ENCODE results near the gene TCP11L1.

The TCP11L1 gene

DNA sequence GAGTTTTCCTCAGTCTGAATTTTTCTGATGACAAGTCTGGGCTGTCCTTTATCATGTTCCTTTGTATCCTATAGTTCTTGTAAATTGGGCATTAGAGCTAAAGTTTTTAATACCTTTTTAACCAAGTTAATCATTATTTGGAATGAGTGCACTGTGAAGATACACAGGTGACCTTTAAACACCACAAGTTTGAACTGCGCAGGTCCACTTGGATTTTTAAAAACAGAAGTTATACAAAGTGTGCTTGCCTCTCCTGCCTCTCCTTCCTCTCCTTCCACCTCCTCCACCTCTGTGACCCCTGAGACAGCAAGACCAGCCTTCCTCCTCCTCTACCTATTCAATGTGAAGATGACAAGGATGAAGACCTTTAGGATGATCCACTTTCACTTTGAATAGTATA is 4.4 kb upstream of the TCP11L1 start:
- H3K27ac ChIP-seq: no peak overlapping the region
- no peaks in the 10 kb centered on the region for H3K9me3 ChIP-seq (ENCODE audit: control insufficient read depth, low read length)
- no peak overlapping the region for H3K9ac ChIP-seq
- no peaks in the 10 kb centered on the region for H3K79me2 ChIP-seq
- no peak overlapping the region for H3K4me2 ChIP-seq (ENCODE audit: low read length)
- H3K4me3 ChIP-seq (ENCODE audit: low read depth, low read length): no peak overlapping the region
- no peak overlapping the region for H2AFZ ChIP-seq
- TF ChIP-seq, protein P1, sequence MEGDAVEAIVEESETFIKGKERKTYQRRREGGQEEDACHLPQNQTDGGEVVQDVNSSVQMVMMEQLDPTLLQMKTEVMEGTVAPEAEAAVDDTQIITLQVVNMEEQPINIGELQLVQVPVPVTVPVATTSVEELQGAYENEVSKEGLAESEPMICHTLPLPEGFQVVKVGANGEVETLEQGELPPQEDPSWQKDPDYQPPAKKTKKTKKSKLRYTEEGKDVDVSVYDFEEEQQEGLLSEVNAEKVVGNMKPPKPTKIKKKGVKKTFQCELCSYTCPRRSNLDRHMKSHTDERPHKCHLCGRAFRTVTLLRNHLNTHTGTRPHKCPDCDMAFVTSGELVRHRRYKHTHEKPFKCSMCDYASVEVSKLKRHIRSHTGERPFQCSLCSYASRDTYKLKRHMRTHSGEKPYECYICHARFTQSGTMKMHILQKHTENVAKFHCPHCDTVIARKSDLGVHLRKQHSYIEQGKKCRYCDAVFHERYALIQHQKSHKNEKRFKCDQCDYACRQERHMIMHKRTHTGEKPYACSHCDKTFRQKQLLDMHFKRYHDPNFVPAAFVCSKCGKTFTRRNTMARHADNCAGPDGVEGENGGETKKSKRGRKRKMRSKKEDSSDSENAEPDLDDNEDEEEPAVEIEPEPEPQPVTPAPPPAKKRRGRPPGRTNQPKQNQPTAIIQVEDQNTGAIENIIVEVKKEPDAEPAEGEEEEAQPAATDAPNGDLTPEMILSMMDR (IDR thresholded peaks at IDR 0.05): no peak
- no peaks in the 10 kb centered on the region for H3K27me3 ChIP-seq (ENCODE audit: control insufficient read depth, insufficient read depth, low read length)
- H3K4me1 ChIP-seq: no peaks in the 10 kb centered on the region
- no peaks in the 10 kb centered on the region for H3K36me3 ChIP-seq (ENCODE audit: control insufficient read depth, insufficient read depth, low read length)

DNA sequence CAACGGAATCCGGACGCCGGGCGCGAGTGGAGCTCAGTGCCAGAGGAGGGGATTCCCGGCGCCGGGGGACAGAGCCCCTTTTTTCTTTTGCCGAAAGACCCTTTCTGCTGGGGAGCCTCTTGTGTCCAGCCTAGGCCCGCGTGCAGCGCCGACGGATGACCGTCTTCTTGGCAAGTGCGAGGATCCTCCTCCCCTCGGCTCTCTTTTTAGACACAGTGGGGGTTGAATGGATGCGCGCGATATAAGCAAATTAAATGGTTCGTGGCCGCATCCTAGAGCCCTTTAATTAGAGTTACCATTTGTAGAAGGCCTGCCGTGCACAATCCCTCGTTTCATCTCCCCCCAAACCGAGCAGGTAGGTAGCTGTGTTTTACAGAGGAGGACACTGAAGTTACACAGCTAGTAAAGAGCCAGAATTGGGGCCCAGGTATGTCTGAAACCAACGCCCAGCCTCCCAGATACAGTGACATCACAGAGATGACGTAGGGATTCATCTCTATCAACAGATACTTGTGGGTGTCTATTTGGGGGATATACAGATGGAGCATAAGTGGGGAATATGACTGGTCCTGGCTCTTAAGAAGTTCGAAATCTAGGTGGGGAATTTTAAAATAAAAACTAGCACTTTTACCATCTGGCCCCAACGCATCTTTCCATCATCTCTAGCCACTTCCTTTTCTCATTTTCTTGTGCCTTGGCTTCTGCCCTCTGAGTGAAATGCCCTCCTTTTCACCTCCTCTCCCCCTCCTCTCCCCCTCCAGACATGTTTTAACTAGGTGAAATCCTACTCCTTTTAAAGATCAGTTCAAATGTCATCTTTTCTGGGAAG is 875 bp downstream of the TCP11L1 start:
- H2AFZ ChIP-seq: peak overlapping the region; percentile 86
- TF ChIP-seq, protein P1 (IDR thresholded peaks at IDR 0.05): no peak
- no peaks in the 10 kb centered on the region for H3K79me2 ChIP-seq
- peak overlapping the region; percentile 60 for H3K4me2 ChIP-seq (ENCODE audit: low read length)
- H3K9ac ChIP-seq: no peak overlapping the region
- H3K9me3 ChIP-seq (ENCODE audit: control insufficient read depth, low read length): no peaks in the 10 kb centered on the region
- peak overlapping the region; percentile 83 for H3K4me3 ChIP-seq (ENCODE audit: low read depth, low read length)
- no peaks in the 10 kb centered on the region for H3K36me3 ChIP-seq (ENCODE audit: control insufficient read depth, insufficient read depth, low read length)
- peak overlapping the region; percentile 96 for H3K27ac ChIP-seq
- no peaks in the 10 kb centered on the region for H3K27me3 ChIP-seq (ENCODE audit: control insufficient read depth, insufficient read depth, low read length)
- peaks cover 2% of the 10 kb centered on the region for H3K4me1 ChIP-seq

DNA sequence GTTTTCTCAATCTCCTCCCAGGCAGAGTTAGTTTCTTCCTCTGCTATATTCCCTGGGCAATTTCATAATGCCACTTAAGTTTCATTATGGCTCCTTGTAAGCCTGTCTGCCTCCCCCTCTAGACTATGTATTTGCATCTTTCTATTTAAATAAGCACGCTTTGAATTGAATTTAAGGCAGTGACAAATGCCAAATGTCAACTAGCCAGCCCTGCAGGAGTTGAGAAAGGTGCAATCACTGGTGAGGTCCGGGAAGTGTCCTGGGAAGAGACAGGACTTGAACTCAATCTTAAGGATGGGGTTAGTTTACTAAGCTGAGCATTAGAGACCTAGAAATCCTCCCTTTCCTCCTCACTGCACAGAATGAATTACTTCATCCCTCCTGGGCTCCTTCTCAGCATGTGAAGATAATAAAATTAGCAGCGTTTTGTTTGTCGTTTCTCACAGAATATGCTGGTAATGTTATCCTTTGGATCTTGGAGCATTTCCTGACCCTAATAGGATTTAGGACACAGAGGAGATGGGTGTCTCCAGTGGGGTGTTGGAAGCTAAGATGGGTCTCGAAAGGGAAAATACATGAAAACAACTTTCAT is 1.6 kb downstream of the TCP11L1 start:
- H2AFZ ChIP-seq: no peak overlapping the region
- H3K27ac ChIP-seq: no peak overlapping the region
- H3K4me2 ChIP-seq (ENCODE audit: low read length): no peak overlapping the region
- no peaks in the 10 kb centered on the region for H3K79me2 ChIP-seq
- H3K4me1 ChIP-seq: peaks cover 2% of the 10 kb centered on the region
- TF ChIP-seq, protein P1 (IDR thresholded peaks at IDR 0.05): no peak
- H3K27me3 ChIP-seq (ENCODE audit: control insufficient read depth, insufficient read depth, low read length): no peaks in the 10 kb centered on the region
- no peak overlapping the region for H3K4me3 ChIP-seq (ENCODE audit: low read depth, low read length)
- no peak overlapping the region for H3K9ac ChIP-seq
- H3K36me3 ChIP-seq (ENCODE audit: control insufficient read depth, insufficient read depth, low read length): no peaks in the 10 kb centered on the region
- H3K9me3 ChIP-seq (ENCODE audit: control insufficient read depth, low read length): no peaks in the 10 kb centered on the region

DNA sequence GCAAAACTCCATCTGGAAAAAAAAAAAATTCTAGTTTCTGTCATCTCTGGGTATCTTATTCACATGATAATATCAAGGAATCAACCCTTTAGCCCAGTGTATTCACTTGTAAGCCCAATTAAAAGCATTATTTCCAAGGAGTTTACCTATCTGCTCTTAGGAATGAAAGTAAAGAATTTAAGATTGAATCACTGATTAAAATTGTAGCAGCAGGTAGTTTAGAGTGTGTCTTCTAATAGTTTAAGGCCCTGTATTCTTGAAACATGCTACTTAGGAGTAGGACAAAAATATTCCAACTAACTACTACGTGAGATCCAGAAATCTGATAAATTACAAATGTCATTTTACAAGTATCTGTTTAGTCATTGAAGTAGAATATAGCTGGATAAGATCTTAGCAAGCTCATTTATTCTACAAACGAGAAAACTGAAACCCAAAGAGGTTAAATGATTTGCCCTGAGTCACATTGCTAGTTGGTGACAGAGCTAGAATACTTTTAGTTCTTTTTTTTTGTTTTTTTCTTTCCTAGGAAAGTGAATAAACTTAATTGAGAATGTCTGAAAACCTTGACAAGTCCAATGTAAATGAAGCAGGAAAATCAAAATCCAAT is 4.0 kb downstream of the TCP11L1 start:
- H3K4me2 ChIP-seq (ENCODE audit: low read length): no peak overlapping the region
- H3K27me3 ChIP-seq (ENCODE audit: control insufficient read depth, insufficient read depth, low read length): no peaks in the 10 kb centered on the region
- no peak overlapping the region for H3K9ac ChIP-seq
- H3K4me1 ChIP-seq: peaks cover 2% of the 10 kb centered on the region
- H3K36me3 ChIP-seq (ENCODE audit: control insufficient read depth, insufficient read depth, low read length): no peaks in the 10 kb centered on the region
- TF ChIP-seq, protein P1 (IDR thresholded peaks at IDR 0.05): no peak
- H3K9me3 ChIP-seq (ENCODE audit: control insufficient read depth, low read length): no peaks in the 10 kb centered on the region
- no peak overlapping the region for H2AFZ ChIP-seq
- no peak overlapping the region for H3K27ac ChIP-seq
- H3K4me3 ChIP-seq (ENCODE audit: low read depth, low read length): no peak overlapping the region
- no peaks in the 10 kb centered on the region for H3K79me2 ChIP-seq

All from parathyroid adenoma (tissue), 2 donors.